Endothelial cell of umbilical vein (primary cell): ENCODE measurements around the gene GALNT17. TPM values are rescaled to one million over a fixed set of nuclear protein-coding genes. Genes with fewer than 3 reads are reported as not detected.

Experiments
- BruUV-seq: library from RNA; stranded (reverse); fragments of 400-500 nt; replicated peaks from 2 replicates; lab custom pipeline; 2021; lab: Mats Ljungman, UMichigan
- CTCF ChIA-PET: fragments of 300-600, 350-600 bp; sonication (Branson Sonifier 250); formaldehyde crosslinking; loops from one replicate; lab custom pipeline; 2021; ENCODE audit warnings: antibody characterized with exemption, inconsistent platforms; lab: Charles Lee
- POLR2A ChIA-PET: fragments of 300-600, 350-600 bp; sonication (Branson Sonifier 250); formaldehyde crosslinking; loops from one replicate; lab custom pipeline; 2021; ENCODE audit warnings: antibody characterized with exemption, inconsistent platforms; lab: Charles Lee
- DNase-seq: peaks from one replicate; pipeline ENCODE4 v3.0.0-alpha.2; 2011; ENCODE audit warnings: low read depth, low spot score
- FAIRE-seq: peaks from 2 replicates; lab custom pipeline; 2011; peaks lifted over from hg19 to GRCh38; lab: Jason Lieb, UNC
- H2AFZ ChIP-seq: 2 replicates; pipeline ENCODE4 v1.6.0; 2012; ENCODE audit warnings: low read depth, low read length, control low read depth, inconsistent platforms
- H3K27ac ChIP-seq: 2 replicates; pipeline ENCODE4 v1.5.1; 2011; ENCODE audit warnings: low read depth, mild to moderate bottlenecking, control low read depth, low read length, moderate library complexity; ENCODE audit not compliant: insufficient read depth
- H3K27me3 ChIP-seq, 2 experiments: 2 replicates each; pipeline versions ENCODE4 v1.6.0 to v1.6.1; 2011; ENCODE audit warnings: low read length in 2 of 2, mixed read lengths in 1 of 2; ENCODE audit not compliant: control insufficient read depth in 2 of 2, insufficient read depth in 2 of 2
- H3K36me3 ChIP-seq, 2 experiments: 2 replicates in 1 of 2; 3 replicates in 1 of 2; pipeline ENCODE4 v1.5.1; 2011; ENCODE audit warnings: low read length in 2 of 2, mild to moderate bottlenecking in 1 of 2, moderate library complexity in 1 of 2; ENCODE audit not compliant: control insufficient read depth in 2 of 2, insufficient read depth in 2 of 2; ENCODE audit errors: extremely low read depth in 1 of 2
- H3K4me1 ChIP-seq: 3 replicates; pipeline ENCODE4 v1.5.1; 2011; ENCODE audit warnings: mild to moderate bottlenecking, low read length; ENCODE audit not compliant: control insufficient read depth, insufficient read depth; ENCODE audit errors: extremely low read depth
- H3K4me2 ChIP-seq: 2 replicates; pipeline ENCODE4 v1.6.1; 2011; ENCODE audit warnings: low read length, control low read depth, mixed read lengths; ENCODE audit not compliant: insufficient read depth
- H3K4me3 ChIP-seq, 3 experiments: fragments of 200-600 bp in 1 of 3; sonication (generic), shearing (Covaris generic) in 1 of 3; replicated peaks in 1 of 3; 2 replicates each; pipeline ENCODE4 v1.5.1; 2011 to 2016; ENCODE audit warnings: control low read depth in 3 of 3, low read length in 3 of 3, mild to moderate bottlenecking in 2 of 3, inconsistent platforms in 1 of 3, low read depth in 1 of 3, moderate library complexity in 1 of 3; ENCODE audit not compliant: insufficient read depth in 1 of 3
- H3K79me2 ChIP-seq: 2 replicates; pipeline ENCODE4 v1.6.0; 2012; ENCODE audit warnings: low read length, inconsistent platforms; ENCODE audit not compliant: control insufficient read depth, insufficient read depth
- H3K9ac ChIP-seq: replicated peaks from 2 replicates; pipeline ENCODE3; 2011; ENCODE audit warnings: low read length, control low read depth; ENCODE audit not compliant: insufficient read depth; ENCODE audit errors: extremely low read depth
- H3K9me1 ChIP-seq: replicated peaks from 3 replicates; pipeline ENCODE4 v1.6.0; 2011; ENCODE audit warnings: mild to moderate bottlenecking, low read length; ENCODE audit not compliant: control insufficient read depth, insufficient read depth; ENCODE audit errors: extremely low read depth
- H3K9me3 ChIP-seq: replicated peaks from 2 replicates; pipeline ENCODE4 v1.5.1; 2012; ENCODE audit warnings: low read length, inconsistent platforms; ENCODE audit not compliant: control insufficient read depth, insufficient read depth
- H4K20me1 ChIP-seq: replicated peaks from 2 replicates; pipeline ENCODE3; 2011; ENCODE audit warnings: mild to moderate bottlenecking, low read length; ENCODE audit not compliant: control insufficient read depth, insufficient read depth; ENCODE audit errors: extremely low read depth
- EZH2 ChIP-seq: IDR thresholded peaks from 2 replicates; pipeline ENCODE4 v1.6.1; 2012; ENCODE audit warnings: borderline replicate concordance, low read depth, mild to moderate bottlenecking, moderate library complexity, low read length, inconsistent platforms; ENCODE audit not compliant: severe bottlenecking
- FOS ChIP-seq: IDR thresholded peaks from 2 replicates; pipeline ENCODE4 v1.6.1; 2011; ENCODE audit warnings: mild to moderate bottlenecking, low read length, moderate library complexity, borderline replicate concordance; ENCODE audit not compliant: insufficient read depth
- GATA2 ChIP-seq: IDR thresholded peaks from 2 replicates; pipeline ENCODE4 v1.7.0; 2011; ENCODE audit warnings: low read depth, mild to moderate bottlenecking, moderate library complexity, mixed read lengths, low read length; ENCODE audit not compliant: insufficient read length, insufficient read depth
- JUN ChIP-seq: IDR thresholded peaks from 2 replicates; pipeline ENCODE4 v1.6.1; 2011; ENCODE audit warnings: borderline replicate concordance, low read depth; ENCODE audit not compliant: insufficient read length, insufficient read depth
- MYC ChIP-seq: IDR thresholded peaks from one replicate; pipeline ENCODE4 v1.6.1; 2011; ENCODE audit warnings: mild to moderate bottlenecking, low read depth, low read length
- POLR2A ChIP-seq: IDR thresholded peaks from 2 replicates; pipeline ENCODE4 v1.6.1; 2012; ENCODE audit warnings: low read depth, mild to moderate bottlenecking, control low read depth, low read length
- POLR2AphosphoS5 ChIP-seq: IDR thresholded peaks from 2 replicates; pipeline ENCODE4 v1.6.1; 2012; ENCODE audit warnings: low read depth, mild to moderate bottlenecking, control low read depth, low read length, moderate library complexity; ENCODE audit not compliant: insufficient read depth
- dilution Hi-C: fragments of 300-500 bp; cut with MboI; formaldehyde crosslinking; loops from one replicate; pipeline ENCODE4 v1.15.0; 2019; ENCODE audit warnings: low sequenced_read_pairs; ENCODE audit not compliant: extremely low pct_ligation_motif_present
- intact Hi-C: fragments of 100-400 bp; cut with micrococcal nuclease; formaldehyde crosslinking; loops from one replicate; pipeline ENCODE4 v1.10.0; 2022
- polyA plus RNA-seq, 4 experiments: library from polyadenylated mRNA; depleted of rRNA in 3 of 4; stranded (reverse) in 3 of 4; unstranded in 1 of 4; fragments of >200 nt; gene quantifications; 2 replicates each; pipeline versions ENCODE4 v1.2.1 to v1.2.3, GENCODE V29; 2011 to 2012; ENCODE audit warnings: missing spikeins in 1 of 4
- total RNA-seq: library from RNA; stranded (reverse); gene quantifications from 2 replicates; pipeline ENCODE4 v1.2.3, GENCODE V29; 2021
- TF ChIP-seq, protein P1 (sequence below), 2 donors: IDR thresholded peaks; 1 replicate in 1 of 2; 2 replicates in 1 of 2; pipeline ENCODE4 v1.5.1; 2011; ENCODE audit warnings: low read length in 2 of 2, mild to moderate bottlenecking in 2 of 2, moderate library complexity in 2 of 2, control low read depth in 1 of 2, inconsistent platforms in 1 of 2, low read depth in 1 of 2; ENCODE audit not compliant: insufficient read depth in 1 of 2; ENCODE audit errors: extremely low read depth in 1 of 2
- TF ChIP-seq, protein P2 (sequence below): IDR thresholded peaks from 2 replicates; pipeline ENCODE4 v1.6.1; 2011; ENCODE audit not compliant: insufficient read depth, insufficient read length

GALNT17 gene
- total and polyA plus RNA-seq, 2 donors (not counting 3 experiments of a cell fraction or from before 2014, with no cell fraction given) = not detected

- intact Hi-C loops (no loop called here), dilution Hi-C loops (no loop called here)
- H2AFZ ChIP-seq = no peak overlapping the region
- no peak for FAIRE-seq
- TF ChIP-seq EZH2 = no peak
- TF ChIP-seq, protein P1, sequence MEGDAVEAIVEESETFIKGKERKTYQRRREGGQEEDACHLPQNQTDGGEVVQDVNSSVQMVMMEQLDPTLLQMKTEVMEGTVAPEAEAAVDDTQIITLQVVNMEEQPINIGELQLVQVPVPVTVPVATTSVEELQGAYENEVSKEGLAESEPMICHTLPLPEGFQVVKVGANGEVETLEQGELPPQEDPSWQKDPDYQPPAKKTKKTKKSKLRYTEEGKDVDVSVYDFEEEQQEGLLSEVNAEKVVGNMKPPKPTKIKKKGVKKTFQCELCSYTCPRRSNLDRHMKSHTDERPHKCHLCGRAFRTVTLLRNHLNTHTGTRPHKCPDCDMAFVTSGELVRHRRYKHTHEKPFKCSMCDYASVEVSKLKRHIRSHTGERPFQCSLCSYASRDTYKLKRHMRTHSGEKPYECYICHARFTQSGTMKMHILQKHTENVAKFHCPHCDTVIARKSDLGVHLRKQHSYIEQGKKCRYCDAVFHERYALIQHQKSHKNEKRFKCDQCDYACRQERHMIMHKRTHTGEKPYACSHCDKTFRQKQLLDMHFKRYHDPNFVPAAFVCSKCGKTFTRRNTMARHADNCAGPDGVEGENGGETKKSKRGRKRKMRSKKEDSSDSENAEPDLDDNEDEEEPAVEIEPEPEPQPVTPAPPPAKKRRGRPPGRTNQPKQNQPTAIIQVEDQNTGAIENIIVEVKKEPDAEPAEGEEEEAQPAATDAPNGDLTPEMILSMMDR (IDR thresholded peaks at IDR 0.05; ENCODE audit: extremely low read depth in 1 of 2, insufficient read depth in 1 of 2, low read depth in 1 of 2, low read length in 2 of 2) = no peak
- TF ChIP-seq JUN = no peak
- POLR2A ChIA-PET = no interaction called here
- no peaks in the 10 kb centered on the region for H3K27me3 ChIP-seq
- H3K9ac ChIP-seq = no peak overlapping the region
- no peak overlapping the region for H3K4me3 ChIP-seq
- no peak overlapping the region for H3K4me2 ChIP-seq
- H3K4me1 ChIP-seq = no peaks in the 10 kb centered on the region
- no TSS peak for BruUV-seq
- H3K9me1 ChIP-seq = no peaks in the 10 kb centered on the region
- no peaks in the 10 kb centered on the region for H4K20me1 ChIP-seq
- peaks cover 2% of the 10 kb centered on the region for H3K9me3 ChIP-seq
- H3K27ac ChIP-seq = no peak overlapping the region
- CTCF ChIA-PET = no interaction called here
- no peak for DNase-seq
- no peaks in the 10 kb centered on the region for H3K36me3 ChIP-seq
- no peaks in the 10 kb centered on the region for H3K79me2 ChIP-seq
Observed at GRCh38 chr7:71155236-71155635, 23.3 kb downstream of the GALNT17 start.

GRCh38 chr7:71157757-71158156, 25.8 kb downstream of the GALNT17 start:
- no peak for FAIRE-seq
- Histone ChIP-seq H3K9ac (no peak overlapping the region), H3K4me3 (no peak overlapping the region), H3K79me2 (no peaks in the 10 kb centered on the region), H3K9me3 (peaks cover 4% of the 10 kb centered on the region), H2AFZ (no peak overlapping the region), H3K4me2 (no peak overlapping the region), H3K4me1 (no peaks in the 10 kb centered on the region), H3K36me3 (no peaks in the 10 kb centered on the region), H3K27me3 (no peaks in the 10 kb centered on the region), H4K20me1 (no peaks in the 10 kb centered on the region), H3K9me1 (no peaks in the 10 kb centered on the region), H3K27ac (no peak overlapping the region)
- BruUV-seq = no TSS peak
- dilution Hi-C loops (no loop called here), intact Hi-C loops (no loop called here)
- CTCF ChIA-PET = no interaction called here
- TF ChIP-seq, protein P2, sequence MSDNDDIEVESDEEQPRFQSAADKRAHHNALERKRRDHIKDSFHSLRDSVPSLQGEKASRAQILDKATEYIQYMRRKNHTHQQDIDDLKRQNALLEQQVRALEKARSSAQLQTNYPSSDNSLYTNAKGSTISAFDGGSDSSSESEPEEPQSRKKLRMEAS = no peak
- TF ChIP-seq JUN = no peak
- no peak for TF ChIP-seq EZH2
- TF ChIP-seq POLR2AphosphoS5 = no peak
- no peak for TF ChIP-seq GATA2
- TF ChIP-seq MYC = no peak
- TF ChIP-seq, protein P1 (IDR thresholded peaks at IDR 0.05; ENCODE audit: extremely low read depth in 1 of 2, insufficient read depth in 1 of 2, low read depth in 1 of 2, low read length in 2 of 2) = no peak
- no peak for TF ChIP-seq FOS
- no peak for TF ChIP-seq POLR2A
- no peak for DNase-seq
- POLR2A ChIA-PET = no interaction called here
